Measurements from ENCODE around the gene BMP10.

The BMP10 gene

GRCh38 chr2:68817306-68817705 lies 53.9 kb downstream of the BMP10 start:
- no peak for DNase-seq (ENCODE audit: low spot score)
